NB4 (cell line): Measurements from ENCODE around the gene ZBTB22.

Experiments
- CTCF ChIP-seq: IDR thresholded peaks from one replicate; pipeline ENCODE4 v1.5.1; 2012; ENCODE audit warnings: low read depth, low read length
- POLR2A ChIP-seq: IDR thresholded peaks from 2 replicates; pipeline ENCODE4 v1.6.1; 2011; ENCODE audit warnings: mild to moderate bottlenecking; ENCODE audit not compliant: insufficient read length; ENCODE audit errors: extremely low read depth
- TF ChIP-seq, protein P1 (sequence below): IDR thresholded peaks from 2 replicates; pipeline ENCODE4 v1.6.1; 2011; ENCODE audit warnings: low read depth, low read length

DNA sequence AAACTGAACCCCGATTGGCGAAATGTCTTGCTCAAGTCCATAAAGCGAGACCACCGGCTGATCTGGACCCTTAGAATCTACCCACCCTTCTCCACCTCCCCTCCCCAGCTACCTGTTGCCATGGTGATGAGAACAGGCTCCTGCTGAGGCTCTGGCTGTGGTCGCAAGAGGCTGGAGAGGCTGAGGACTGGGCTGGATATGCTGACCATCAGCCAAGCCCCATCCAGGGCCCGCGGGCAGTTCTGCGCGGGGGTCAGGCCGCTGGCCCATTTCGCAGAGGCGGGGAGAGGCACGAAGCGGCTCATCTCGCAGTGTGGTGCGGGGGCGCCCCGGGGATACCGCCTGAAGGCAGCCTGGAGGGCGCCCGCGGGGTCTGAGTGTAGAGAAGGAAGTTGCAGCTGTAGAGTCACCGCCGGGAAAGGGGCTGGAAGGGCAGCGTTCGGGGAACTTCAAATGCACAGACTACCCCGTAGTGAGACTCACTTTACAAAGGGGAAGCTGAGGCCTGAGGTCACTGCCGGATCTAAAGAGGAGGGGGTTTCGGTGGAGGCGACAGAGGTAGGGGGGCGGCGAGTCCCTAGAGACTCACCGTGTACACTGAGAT lies 4.3 kb downstream of the ZBTB22 start:
- TF ChIP-seq, protein P1, sequence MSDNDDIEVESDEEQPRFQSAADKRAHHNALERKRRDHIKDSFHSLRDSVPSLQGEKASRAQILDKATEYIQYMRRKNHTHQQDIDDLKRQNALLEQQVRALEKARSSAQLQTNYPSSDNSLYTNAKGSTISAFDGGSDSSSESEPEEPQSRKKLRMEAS = no peak
- TF ChIP-seq CTCF (no peak), POLR2A (no peak)
